Psoas muscle (tissue), 8 donors: ENCODE results near the gene MRPL22. TPM values are rescaled to one million over a fixed set of nuclear protein-coding genes. Genes with fewer than 3 reads are reported as not detected.
"Not testable (repeated sequence)": the region's sequence is repeated elsewhere in the genome, so short reads cannot be mapped to it uniquely, and the experiment has no call there.

Experiments used
- ATAC-seq, 4 donors: fragments of 200-7000 bp; cut with Tn5 transposase; one replicate each; pipeline ENCODE4 v1.9.1; 2020; ENCODE audit warnings: moderate library complexity in 3 of 4, mild to moderate bottlenecking in 2 of 4
- DNase-seq, 2 donors: peaks; one replicate each; pipeline ENCODE4 v3.0.0-alpha.2; 2020
- H3K27ac ChIP-seq: fragments of 200-600 bp; one replicate; pipeline ENCODE4 v1.8.0; 2022
- H3K27me3 ChIP-seq, 3 donors: fragments of 200-600 bp in 1 of 3; one replicate each; pipeline versions ENCODE4 v1.6.1 to v1.8.0; 2013 to 2022; ENCODE audit warnings: low read length in 2 of 3, mild to moderate bottlenecking in 2 of 3, moderate library complexity in 1 of 3; ENCODE audit not compliant: insufficient read depth in 3 of 3
- H3K36me3 ChIP-seq, 2 donors: fragments of 200-600 bp in 1 of 2; one replicate each; pipeline versions ENCODE4 v1.6.1 to v1.8.0; 2013 to 2022; ENCODE audit warnings: low read depth in 1 of 2, mild to moderate bottlenecking in 1 of 2, moderate library complexity in 1 of 2; ENCODE audit not compliant: insufficient read depth in 1 of 2
- H3K4me1 ChIP-seq: fragments of 200-600 bp; one replicate; pipeline ENCODE4 v1.8.0; 2022
- H3K4me3 ChIP-seq: fragments of 200-600 bp; one replicate; pipeline ENCODE4 v1.8.0; 2022; ENCODE audit warnings: mild to moderate bottlenecking
- H3K9me3 ChIP-seq: fragments of 200-600 bp; one replicate; pipeline ENCODE4 v1.8.0; 2022
- WGBS, 3 donors: extraction: QIAGEN DNeasy Blood & Tissue Kit; methylation state at CpG; one replicate each; pipeline versions ENCODE4 v1.1.6 to v1.1.7; 2013; 5-methylcytosine and 5-hydroxymethylcytosine counted together
- intact Hi-C, 2 donors: fragments of 100-400 bp; cut with DNase I; formaldehyde crosslinking; loops; one replicate each; pipeline versions ENCODE4 v1.11.0 to v1.14.2; 2022
- polyA plus RNA-seq, 3 donors: library from polyadenylated mRNA; stranded (reverse); fragments of 200-250 nt; gene quantifications; one replicate each; pipeline ENCODE4 v1.2.3, GENCODE V29; 2013
- total RNA-seq, 4 donors: library from RNA; stranded (reverse); fragmentation: NEBNext Ultra II Directional in 2 of 4; extraction: Animal tissue kit (Norgen Biotek cat#: 25700) in 2 of 4; gene quantifications; one replicate each; pipeline versions ENCODE4 v1.2.1 to v1.2.4, GENCODE V29; 2021 to 2023
- TF ChIP-seq, protein P1 (sequence below): fragments of 200-600 bp; IDR thresholded peaks from one replicate; pipeline ENCODE4 v1.8.0; 2022; ENCODE audit warnings: antibody characterized with exemption
- donor health status: healthy with polysubstance abuse.
- donor health status: DM: no; HTN: no; CAD: no; lungs with moderate emphysema.
- donor health status: Bipolar disorder and iron deficiency.
- donor health status: healthy.
- donor health status: DM: yes; HTN: yes; CAD: no.
- donor health status: DM: no; HTN: no; CAD: no.
- donor health status: DM: no; HTN: no; CAD: no.
- donor health status: DM: yes; HTN: yes; CAD: no.

The MRPL22 gene
- total and polyA plus RNA-seq, 7 donors = 28.4 to 83.6 (median 46.7) TPM

DNA sequence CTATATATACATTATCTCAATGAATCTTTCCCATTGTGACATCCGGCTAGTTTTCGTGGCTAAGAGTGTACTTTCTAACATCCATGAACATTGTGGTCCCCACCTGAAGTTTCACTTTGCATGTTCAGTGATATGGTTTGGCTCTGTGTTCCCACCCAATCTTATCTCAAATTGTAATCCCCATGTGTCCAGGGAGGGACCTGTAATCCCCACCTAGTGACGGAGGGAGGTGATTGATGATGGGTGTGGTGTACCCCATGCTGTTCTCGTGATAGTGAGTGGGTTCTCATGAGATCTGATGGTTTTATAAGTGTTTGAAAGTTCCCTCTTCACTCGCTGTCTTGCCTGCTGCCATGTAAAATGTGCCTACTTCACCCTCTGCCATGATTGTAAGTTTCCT is 28.1 kb downstream of the MRPL22 start:
- TF ChIP-seq, protein P1, sequence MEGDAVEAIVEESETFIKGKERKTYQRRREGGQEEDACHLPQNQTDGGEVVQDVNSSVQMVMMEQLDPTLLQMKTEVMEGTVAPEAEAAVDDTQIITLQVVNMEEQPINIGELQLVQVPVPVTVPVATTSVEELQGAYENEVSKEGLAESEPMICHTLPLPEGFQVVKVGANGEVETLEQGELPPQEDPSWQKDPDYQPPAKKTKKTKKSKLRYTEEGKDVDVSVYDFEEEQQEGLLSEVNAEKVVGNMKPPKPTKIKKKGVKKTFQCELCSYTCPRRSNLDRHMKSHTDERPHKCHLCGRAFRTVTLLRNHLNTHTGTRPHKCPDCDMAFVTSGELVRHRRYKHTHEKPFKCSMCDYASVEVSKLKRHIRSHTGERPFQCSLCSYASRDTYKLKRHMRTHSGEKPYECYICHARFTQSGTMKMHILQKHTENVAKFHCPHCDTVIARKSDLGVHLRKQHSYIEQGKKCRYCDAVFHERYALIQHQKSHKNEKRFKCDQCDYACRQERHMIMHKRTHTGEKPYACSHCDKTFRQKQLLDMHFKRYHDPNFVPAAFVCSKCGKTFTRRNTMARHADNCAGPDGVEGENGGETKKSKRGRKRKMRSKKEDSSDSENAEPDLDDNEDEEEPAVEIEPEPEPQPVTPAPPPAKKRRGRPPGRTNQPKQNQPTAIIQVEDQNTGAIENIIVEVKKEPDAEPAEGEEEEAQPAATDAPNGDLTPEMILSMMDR = no peak
- Histone ChIP-seq H3K36me3 (peaks cover 6 to 43% of the 10 kb centered on the region in 2 donors), H3K4me3 (no peak overlapping the region), H3K4me1 (no peaks in the 10 kb centered on the region), H3K9me3 (no peaks in the 10 kb centered on the region), H3K27ac (no peak overlapping the region), H3K27me3 (no peaks in the 10 kb centered on the region)
- no peak for DNase-seq
- no peak for ATAC-seq
- WGBS, 3 donors = 93 to 94% (median 94%) methylated on average over 5 of the region's 5 CpGs
- intact Hi-C loops = no loop called here

DNA sequence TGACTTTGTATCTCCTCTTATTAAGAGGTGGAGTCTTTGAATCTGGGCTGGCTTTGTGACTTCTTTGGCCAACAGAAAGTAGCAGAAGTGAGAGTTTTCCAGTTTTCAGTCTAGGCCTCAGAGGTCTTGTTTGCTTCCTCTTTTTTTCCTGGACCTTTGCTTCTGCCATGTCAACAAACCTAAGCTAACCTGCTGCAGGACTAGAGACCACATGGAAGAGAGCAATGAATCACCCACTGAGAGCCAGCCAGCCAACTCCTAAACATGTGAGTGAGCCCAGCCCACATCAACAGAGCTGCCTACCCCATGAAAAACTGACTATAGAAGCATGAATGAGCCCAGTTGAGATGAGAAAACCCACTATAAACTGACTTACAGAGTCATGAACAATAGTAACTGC is 29.9 kb downstream of the MRPL22 start:
- Histone ChIP-seq H3K36me3 (peaks cover 6 to 46% of the 10 kb centered on the region in 2 donors), H3K27ac (no peak overlapping the region), H3K4me3 (no peak overlapping the region), H3K4me1 (no peaks in the 10 kb centered on the region), H3K9me3 (no peaks in the 10 kb centered on the region), H3K27me3 (no peaks in the 10 kb centered on the region)
- intact Hi-C loops = no loop called here
- DNase-seq (no peak), ATAC-seq (no peak)
- TF ChIP-seq, protein P1 = no peak

DNA sequence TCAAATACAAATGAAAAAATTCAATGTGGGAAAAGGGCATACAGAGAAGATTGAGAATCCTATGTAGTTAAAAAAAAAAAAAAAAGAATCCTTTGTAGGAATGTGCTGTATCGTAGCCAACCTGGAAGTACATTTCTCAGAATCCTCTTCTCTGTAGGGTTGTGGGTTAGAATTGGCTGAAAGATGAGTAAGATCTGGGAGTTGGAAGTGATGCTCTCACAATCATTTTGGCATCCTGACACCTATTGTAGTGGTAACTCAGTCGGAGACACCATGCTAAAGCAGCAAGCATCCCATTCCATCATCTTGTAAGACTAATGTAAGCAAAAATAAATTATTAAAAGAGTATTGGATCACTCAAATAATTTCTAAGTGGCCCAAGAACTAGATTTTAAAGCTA is 30.6 kb downstream of the MRPL22 start:
- TF ChIP-seq, protein P1 = no peak
- 67 to 75% (median 74%) methylated on average over 2 of the region's 2 CpGs for WGBS, 3 donors
- ATAC-seq (no peak), DNase-seq (no peak)
- intact Hi-C loops = no loop called here
- no peak overlapping the region for H3K4me3 ChIP-seq
- no peak overlapping the region for H3K27ac ChIP-seq
- no peaks in the 10 kb centered on the region for H3K4me1 ChIP-seq
- peaks cover 4 to 44% of the 10 kb centered on the region in 2 donors for H3K36me3 ChIP-seq
- H3K27me3 ChIP-seq = no peaks in the 10 kb centered on the region
- no peaks in the 10 kb centered on the region for H3K9me3 ChIP-seq

DNA sequence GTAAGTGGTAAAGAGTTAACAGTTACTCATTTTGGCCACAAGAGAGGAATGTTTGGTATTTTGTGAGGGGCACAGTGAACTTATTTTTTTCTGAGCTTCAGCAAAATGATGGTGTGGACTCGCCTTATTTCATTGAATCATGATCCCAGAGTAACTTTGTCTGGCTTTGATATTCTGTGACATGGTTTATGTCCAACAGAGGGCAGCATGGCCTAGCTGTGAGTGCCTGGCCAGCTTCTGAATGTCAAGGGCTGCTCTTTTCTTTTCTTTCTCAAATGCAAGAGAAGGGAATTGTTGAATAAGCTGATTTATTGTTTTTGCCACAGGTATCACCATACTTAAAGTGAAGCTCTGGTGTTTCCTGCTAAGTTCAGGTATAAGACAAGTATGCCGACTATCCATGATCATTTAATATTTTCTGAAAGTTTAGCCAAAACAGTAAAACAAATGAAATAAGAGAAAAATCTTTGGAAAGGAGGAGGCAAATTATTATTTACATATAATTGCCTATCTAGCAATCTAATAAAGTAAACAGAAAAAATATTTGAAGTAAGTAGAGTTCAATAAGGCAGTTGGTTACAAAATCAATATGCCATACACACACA is 31.7 kb downstream of the MRPL22 start:
- Histone ChIP-seq H3K27me3 (no peaks in the 10 kb centered on the region), H3K4me1 (no peaks in the 10 kb centered on the region), H3K4me3 (no peak overlapping the region), H3K27ac (no peak overlapping the region), H3K36me3 (peaks cover 2 to 33% of the 10 kb centered on the region in 2 donors), H3K9me3 (no peaks in the 10 kb centered on the region)
- 68 to 77% (median 75%) methylated on average over 2 of the region's 2 CpGs for WGBS, 3 donors
- intact Hi-C loops = no loop called here
- ATAC-seq (no peak), DNase-seq (no peak)
- TF ChIP-seq, protein P1 = peak; percentile 38

DNA sequence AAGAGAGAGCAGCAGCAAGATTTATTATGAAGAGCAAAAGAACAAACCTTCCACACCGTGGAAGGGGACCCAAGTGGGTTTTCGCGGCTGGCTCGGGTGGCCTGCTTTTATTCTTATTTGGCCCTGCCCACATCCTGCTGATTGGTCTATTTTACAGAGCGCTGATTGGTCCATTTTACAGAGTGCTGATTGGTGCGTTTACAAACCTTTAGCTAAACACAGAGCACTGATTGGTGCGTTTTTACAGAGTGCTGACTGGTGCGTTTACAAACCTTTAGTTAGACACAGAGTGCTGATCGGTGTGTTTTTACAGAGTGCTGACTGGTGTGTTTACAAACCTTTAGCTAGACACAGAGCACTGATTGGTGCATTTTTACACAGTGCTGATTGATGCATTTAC is 35.2 kb downstream of the MRPL22 start:
- H3K27me3 ChIP-seq, H3K27ac ChIP-seq, intact Hi-C loops, H3K4me3 ChIP-seq, ATAC-seq, H3K36me3 ChIP-seq, DNase-seq, H3K4me1 ChIP-seq, H3K9me3 ChIP-seq: not testable (repeated sequence)
- 92 to 99% (median 93%) methylated on average over 9 of the region's 9 CpGs for WGBS, 3 donors
